ENCODE data around the gene VANGL2.

The VANGL2 gene

DNA sequence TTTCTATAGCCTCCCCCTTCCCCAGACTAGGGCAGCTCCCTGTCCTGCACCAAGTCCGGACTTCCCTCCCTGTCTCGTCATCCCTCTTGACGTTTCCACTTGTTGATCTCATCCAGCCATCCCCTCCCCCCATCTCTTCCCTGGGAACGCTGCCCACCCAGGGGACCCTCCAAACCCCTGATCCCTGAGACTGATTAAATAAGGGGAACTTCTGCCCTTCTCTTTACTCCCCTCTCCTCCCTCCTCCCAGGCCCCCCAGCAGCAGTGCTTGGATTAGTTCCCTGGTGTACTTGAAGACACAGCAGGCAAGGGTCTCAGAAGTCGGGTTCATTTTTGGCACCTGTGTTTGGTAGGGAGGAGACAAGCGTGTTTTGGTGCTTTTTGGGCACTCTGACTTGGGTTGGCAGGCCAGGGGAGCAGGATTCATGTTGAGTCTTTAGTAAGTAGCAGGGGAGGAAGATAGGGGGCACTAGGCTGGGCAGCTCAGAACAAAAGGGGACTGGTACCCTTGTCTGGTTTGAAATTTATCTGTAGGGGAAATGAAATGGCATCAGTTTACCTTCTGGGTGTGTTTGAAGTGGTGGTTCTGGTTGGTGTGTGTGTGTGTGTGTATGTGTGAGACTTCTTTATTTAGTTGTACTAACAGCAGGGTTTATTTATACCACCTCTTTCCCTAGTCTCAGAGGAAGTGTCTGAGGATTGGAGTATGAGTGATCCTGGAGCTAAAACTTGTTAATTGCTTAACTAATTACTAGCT is 11.1 kb downstream of the VANGL2 start:
- Histone ChIP-seq H4K91ac (ENCODE audit: low read depth, low read length) (no peak overlapping the region), H4K8ac (ENCODE audit: low read depth, low read length) (no peak overlapping the region), H3K9ac (ENCODE audit: low read length) (no peak overlapping the region), H3K4me2 (ENCODE audit: low read length) (no peak overlapping the region), H3K27ac (ENCODE audit: low read depth, low read length) (no peak overlapping the region), H2AK5ac (ENCODE audit: low read length) (no peak overlapping the region), H3K4me1 (ENCODE audit: control insufficient read depth in 1 of 2, insufficient read depth in 2 of 2, low read length in 2 of 2) (peaks cover 29 to 37% of the 10 kb centered on the region in 2 experiments), H3K27me3 (ENCODE audit: insufficient read depth, low read length) (no peaks in the 10 kb centered on the region), H3K9me3 (ENCODE audit: insufficient read depth, low read depth, low read length) (no peaks in the 10 kb centered on the region), H4K12ac (ENCODE audit: low read depth, low read length) (no peak overlapping the region), H3K14ac (ENCODE audit: low read length) (no peak overlapping the region), H3K36me3 (ENCODE audit: control insufficient read depth in 1 of 2, insufficient read depth in 2 of 2, low read length in 2 of 2) (peaks cover 5 to 6% of the 10 kb centered on the region in 2 experiments), H3K18ac (ENCODE audit: low read length) (no peak overlapping the region), H3K4ac (ENCODE audit: low read depth, low read length) (no peak overlapping the region), H3K23ac (ENCODE audit: low read length) (no peak overlapping the region), H3K79me1 (ENCODE audit: low read length) (peaks cover 12% of the 10 kb centered on the region), H3K4me3 (ENCODE audit: low read depth, low read length) (no peak overlapping the region), H2AFZ (ENCODE audit: insufficient read depth, low read length, poor library complexity) (no peak overlapping the region), H2BK12ac (ENCODE audit: low read length) (no peak overlapping the region), H2BK120ac (ENCODE audit: insufficient read depth, low read length, poor library complexity) (no peak overlapping the region), H2BK5ac (ENCODE audit: low read depth, low read length, poor library complexity) (no peak overlapping the region), H3K79me2 (ENCODE audit: control insufficient read depth, insufficient read depth, low read length, poor library complexity) (peaks cover 5% of the 10 kb centered on the region)
- WGBS (ENCODE audit: extremely low coverage, insufficient coverage, insufficient read length): no CpG with 5 or more reads among the region's 6 CpGs
- DNase-seq: no peak

DNA sequence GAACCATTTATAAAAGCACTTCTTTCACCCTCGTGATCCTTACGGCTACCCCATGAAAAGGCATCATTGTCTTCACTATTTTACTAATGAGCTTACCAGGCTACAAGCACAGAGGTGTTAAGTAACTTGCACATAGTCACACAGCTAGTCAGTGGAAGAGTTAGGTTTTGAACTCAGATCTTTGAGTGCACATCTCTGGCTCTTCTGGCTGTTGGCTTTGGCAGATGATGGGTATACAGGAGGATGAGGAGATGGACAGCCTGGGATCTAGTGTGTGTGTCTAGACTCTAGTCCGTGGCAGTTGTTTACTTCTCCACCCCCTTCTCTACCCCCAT is 11.6 kb downstream of the VANGL2 start:
- H3K9ac ChIP-seq (ENCODE audit: low read length): no peak overlapping the region
- WGBS (ENCODE audit: extremely low coverage, insufficient coverage, insufficient read length): no CpG with 5 or more reads among the region's 3 CpGs
- no peak overlapping the region for H4K91ac ChIP-seq (ENCODE audit: low read depth, low read length)
- no peak overlapping the region for H3K27ac ChIP-seq (ENCODE audit: low read depth, low read length)
- peaks cover 6 to 8% of the 10 kb centered on the region in 2 experiments for H3K36me3 ChIP-seq (ENCODE audit: control insufficient read depth in 1 of 2, insufficient read depth in 2 of 2, low read length in 2 of 2)
- no peaks in the 10 kb centered on the region for H3K9me3 ChIP-seq (ENCODE audit: insufficient read depth, low read depth, low read length)
- no peak overlapping the region for H3K4ac ChIP-seq (ENCODE audit: low read depth, low read length)
- H4K8ac ChIP-seq (ENCODE audit: low read depth, low read length): no peak overlapping the region
- no peak overlapping the region for H4K12ac ChIP-seq (ENCODE audit: low read depth, low read length)
- H2AFZ ChIP-seq (ENCODE audit: insufficient read depth, low read length, poor library complexity): no peak overlapping the region
- H2BK120ac ChIP-seq (ENCODE audit: insufficient read depth, low read length, poor library complexity): no peak overlapping the region
- H3K4me3 ChIP-seq (ENCODE audit: low read depth, low read length): no peak overlapping the region
- no peak overlapping the region for H3K23ac ChIP-seq (ENCODE audit: low read length)
- H3K4me2 ChIP-seq (ENCODE audit: low read length): no peak overlapping the region
- no peak overlapping the region for H2AK5ac ChIP-seq (ENCODE audit: low read length)
- H3K18ac ChIP-seq (ENCODE audit: low read length): no peak overlapping the region
- no peak overlapping the region for H2BK5ac ChIP-seq (ENCODE audit: low read depth, low read length, poor library complexity)
- peaks cover 12% of the 10 kb centered on the region for H3K79me1 ChIP-seq (ENCODE audit: low read length)
- no peak for DNase-seq
- peaks cover 5% of the 10 kb centered on the region for H3K79me2 ChIP-seq (ENCODE audit: control insufficient read depth, insufficient read depth, low read length, poor library complexity)
- H3K4me1 ChIP-seq (ENCODE audit: control insufficient read depth in 1 of 2, insufficient read depth in 2 of 2, low read length in 2 of 2): peaks cover 29 to 37% of the 10 kb centered on the region in 2 experiments
- no peaks in the 10 kb centered on the region for H3K27me3 ChIP-seq (ENCODE audit: insufficient read depth, low read length)
- H3K14ac ChIP-seq (ENCODE audit: low read length): no peak overlapping the region
- H2BK12ac ChIP-seq (ENCODE audit: low read length): no peak overlapping the region

DNA sequence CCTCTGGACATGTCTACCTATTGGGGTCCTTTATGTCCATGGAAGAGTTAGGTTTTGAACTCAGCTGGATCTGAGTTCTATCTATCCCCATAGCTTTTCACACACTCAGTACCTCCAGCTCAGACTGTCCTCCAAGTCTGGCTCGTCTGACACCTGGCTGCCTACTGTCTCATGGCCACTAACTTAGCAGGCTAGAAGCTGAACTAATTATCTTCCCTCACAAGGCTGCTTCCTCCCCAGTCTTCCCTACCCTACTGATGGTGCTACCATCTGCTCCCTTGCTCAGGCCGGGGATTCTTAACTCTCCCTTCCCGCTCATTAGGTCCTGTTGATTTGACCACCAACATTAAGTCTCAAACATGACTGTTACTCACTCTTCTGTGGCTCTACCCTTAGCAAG is 13.4 kb downstream of the VANGL2 start:
- WGBS (ENCODE audit: extremely low coverage, insufficient coverage, insufficient read length): no CpG with 5 or more reads among the region's 3 CpGs
- Histone ChIP-seq H4K8ac (ENCODE audit: low read depth, low read length) (no peak overlapping the region), H2BK120ac (ENCODE audit: insufficient read depth, low read length, poor library complexity) (no peak overlapping the region), H3K18ac (ENCODE audit: low read length) (no peak overlapping the region), H2AK5ac (ENCODE audit: low read length) (no peak overlapping the region), H2BK5ac (ENCODE audit: low read depth, low read length, poor library complexity) (no peak overlapping the region), H3K9me3 (ENCODE audit: insufficient read depth, low read depth, low read length) (no peaks in the 10 kb centered on the region), H3K14ac (ENCODE audit: low read length) (no peak overlapping the region), H3K4me3 (ENCODE audit: low read depth, low read length) (no peak overlapping the region), H3K4me2 (ENCODE audit: low read length) (no peak overlapping the region), H2BK12ac (ENCODE audit: low read length) (no peak overlapping the region), H4K91ac (ENCODE audit: low read depth, low read length) (no peak overlapping the region), H3K36me3 (ENCODE audit: control insufficient read depth in 1 of 2, insufficient read depth in 2 of 2, low read length in 2 of 2) (peaks cover 15 to 18% of the 10 kb centered on the region in 2 experiments), H3K4me1 (ENCODE audit: control insufficient read depth in 1 of 2, insufficient read depth in 2 of 2, low read length in 2 of 2) (peaks cover 11 to 20% of the 10 kb centered on the region in 2 experiments), H3K79me1 (ENCODE audit: low read length) (peaks cover 2% of the 10 kb centered on the region), H3K4ac (ENCODE audit: low read depth, low read length) (no peak overlapping the region), H3K23ac (ENCODE audit: low read length) (no peak overlapping the region), H3K9ac (ENCODE audit: low read length) (no peak overlapping the region), H4K12ac (ENCODE audit: low read depth, low read length) (no peak overlapping the region), H3K79me2 (ENCODE audit: control insufficient read depth, insufficient read depth, low read length, poor library complexity) (no peaks in the 10 kb centered on the region), H3K27me3 (ENCODE audit: insufficient read depth, low read length) (no peaks in the 10 kb centered on the region), H3K27ac (ENCODE audit: low read depth, low read length) (no peak overlapping the region), H2AFZ (ENCODE audit: insufficient read depth, low read length, poor library complexity) (no peak overlapping the region)
- no peak for DNase-seq

DNA sequence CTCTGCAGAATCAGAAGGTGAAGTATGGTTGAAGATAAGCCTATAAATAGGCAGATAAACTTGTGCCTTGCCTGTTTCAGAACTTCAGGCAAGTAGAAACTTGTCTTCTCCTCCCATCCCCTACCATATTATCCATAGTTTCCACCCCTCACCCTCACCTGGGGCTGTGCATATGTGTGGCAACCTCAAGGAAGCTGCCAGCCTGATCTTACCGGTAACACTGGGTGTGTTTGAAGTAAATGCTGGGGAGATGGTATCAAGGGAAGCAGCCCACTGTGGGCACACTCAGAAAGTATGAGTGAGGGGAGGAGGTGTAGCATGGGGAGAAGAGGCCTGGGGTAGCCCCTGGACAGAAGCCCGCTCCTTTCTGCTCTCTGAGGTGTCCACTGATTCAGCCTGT is 14.5 kb downstream of the VANGL2 start:
- Histone ChIP-seq H3K27me3 (ENCODE audit: insufficient read depth, low read length) (no peaks in the 10 kb centered on the region), H4K8ac (ENCODE audit: low read depth, low read length) (no peak overlapping the region), H3K9ac (ENCODE audit: low read length) (no peak overlapping the region), H3K4me3 (ENCODE audit: low read depth, low read length) (no peak overlapping the region), H2AFZ (ENCODE audit: insufficient read depth, low read length, poor library complexity) (no peak overlapping the region), H2BK12ac (ENCODE audit: low read length) (no peak overlapping the region), H2AK5ac (ENCODE audit: low read length) (no peak overlapping the region), H4K12ac (ENCODE audit: low read depth, low read length) (no peak overlapping the region), H3K27ac (ENCODE audit: low read depth, low read length) (no peak overlapping the region), H3K9me3 (ENCODE audit: insufficient read depth, low read depth, low read length) (no peaks in the 10 kb centered on the region), H2BK120ac (ENCODE audit: insufficient read depth, low read length, poor library complexity) (no peak overlapping the region), H2BK5ac (ENCODE audit: low read depth, low read length, poor library complexity) (no peak overlapping the region), H4K91ac (ENCODE audit: low read depth, low read length) (no peak overlapping the region), H3K4me2 (ENCODE audit: low read length) (no peak overlapping the region), H3K4me1 (ENCODE audit: control insufficient read depth in 1 of 2, insufficient read depth in 2 of 2, low read length in 2 of 2) (peaks cover 6 to 11% of the 10 kb centered on the region in 2 experiments), H3K14ac (ENCODE audit: low read length) (no peak overlapping the region), H3K79me1 (ENCODE audit: low read length) (no peaks in the 10 kb centered on the region), H3K79me2 (ENCODE audit: control insufficient read depth, insufficient read depth, low read length, poor library complexity) (no peaks in the 10 kb centered on the region), H3K23ac (ENCODE audit: low read length) (no peak overlapping the region), H3K36me3 (ENCODE audit: control insufficient read depth in 1 of 2, insufficient read depth in 2 of 2, low read length in 2 of 2) (peaks cover 22 to 27% of the 10 kb centered on the region in 2 experiments), H3K4ac (ENCODE audit: low read depth, low read length) (no peak overlapping the region), H3K18ac (ENCODE audit: low read length) (no peak overlapping the region)
- WGBS (ENCODE audit: extremely low coverage, insufficient coverage, insufficient read length): no CpG with 5 or more reads among the region's 2 CpGs
- peak in 1 of 2 donors; percentile 51 for DNase-seq
